GM04503 (cell line): ENCODE data around the gene TF.
"Not testable (repeated sequence)": the region's sequence is repeated elsewhere in the genome, so short reads cannot be mapped to it uniquely, and the experiment has no call there.

Experiments
- DNase-seq: peaks from one replicate; pipeline ENCODE4 v3.0.0-alpha.2; 2012; ENCODE audit warnings: low read depth

Gene TF

GRCh38 chr3:133765256-133765655 lies 19.1 kb downstream of the TF start:
- DNase-seq, result no peak

- no peak for DNase-seq
Observed at GRCh38 chr3:133767607-133768006, 21.4 kb downstream of the TF start.

- no peak for DNase-seq
Observed at GRCh38 chr3:133769536-133769935, 23.3 kb downstream of the TF start.

- DNase-seq, result no peak
Observed at GRCh38 chr3:133773732-133774131, 27.5 kb downstream of the TF start.

GRCh38 chr3:133775309-133775708 lies 29.1 kb downstream of the TF start:
- DNase-seq, result no peak

GRCh38 chr3:133775835-133776234 lies 29.6 kb downstream of the TF start:
- no peak for DNase-seq

- DNase-seq, result no peak
Observed at GRCh38 chr3:133776794-133777438, 30.7 kb downstream of the TF start.

GRCh38 chr3:133777807-133778568 lies 31.8 kb downstream of the TF start:
- no peak for DNase-seq

GRCh38 chr3:133779626-133780203 lies 33.5 kb downstream of the TF start:
- DNase-seq, result no peak

- DNase-seq, result not testable (repeated sequence)
Observed at GRCh38 chr3:133780756-133781155, 34.6 kb downstream of the TF start.

- no peak for DNase-seq
Observed at GRCh38 chr3:133781570-133781969, 35.4 kb downstream of the TF start.

GRCh38 chr3:133782454-133782853 lies 36.3 kb downstream of the TF start:
- no peak for DNase-seq

- no peak for DNase-seq
Observed at GRCh38 chr3:133783762-133784161, 37.6 kb downstream of the TF start.

GRCh38 chr3:133788024-133788423 lies 41.8 kb downstream of the TF start:
- DNase-seq, result no peak

- DNase-seq, result no peak
Observed at GRCh38 chr3:133792171-133792763, 46.1 kb downstream of the TF start.

GRCh38 chr3:133797396-133798105 lies 51.4 kb downstream of the TF start:
- DNase-seq, result no peak

- no peak for DNase-seq
Observed at GRCh38 chr3:133799794-133800585, 53.8 kb downstream of the TF start.

- DNase-seq, result no peak
Observed at GRCh38 chr3:133803469-133803868, 57.3 kb downstream of the TF start.

- no peak for DNase-seq
Observed at GRCh38 chr3:133804896-133805295, 58.7 kb downstream of the TF start.

GRCh38 chr3:133805384-133805701 lies 59.1 kb downstream of the TF start:
- no peak for DNase-seq

GRCh38 chr3:133805702-133806475 lies 59.7 kb downstream of the TF start, which contains the start of gene SRPRB:
Gene SRPRB (plus strand): TSS chr3:133805815. CDS start chr3:133805849, 34 bp downstream.
- peak; percentile 67 for DNase-seq
